HUES64 (cell line): Measurements from ENCODE around the gene CFAP210.
A peak's percentile ranks its signal among the peaks of the same experiment; 100 is the strongest.
"Not testable (repeated sequence)": the region's sequence is repeated elsewhere in the genome, so short reads cannot be mapped to it uniquely, and the experiment has no call there.

Experiments
- H3K27ac ChIP-seq: 2 replicates; pipeline ENCODE4 v1.7.0; 2013; ENCODE audit warnings: low read depth, low read length, inconsistent platforms
- H3K27me3 ChIP-seq: 2 replicates; pipeline ENCODE4 v1.6.1; 2013; ENCODE audit warnings: mild to moderate bottlenecking, low read length; ENCODE audit not compliant: insufficient read depth
- H3K36me3 ChIP-seq: 2 replicates; pipeline ENCODE4 v1.6.1; 2013; ENCODE audit warnings: mild to moderate bottlenecking, low read length; ENCODE audit not compliant: insufficient read depth
- H3K4me1 ChIP-seq: 2 replicates; pipeline ENCODE4 v1.6.1; 2013; ENCODE audit warnings: mild to moderate bottlenecking, low read length, moderate library complexity; ENCODE audit not compliant: insufficient read depth
- H3K4me3 ChIP-seq: 2 replicates; pipeline ENCODE4 v1.5.1; 2013; ENCODE audit warnings: mild to moderate bottlenecking, low read length, moderate library complexity
- H3K9ac ChIP-seq: 2 replicates; pipeline ENCODE4 v1.6.1; 2013; ENCODE audit warnings: mild to moderate bottlenecking, low read depth, low read length
- H3K9me3 ChIP-seq: 2 replicates; pipeline ENCODE4 v1.6.1; 2013; ENCODE audit warnings: low read depth, low read length; ENCODE audit not compliant: insufficient read depth
- WGBS: fragments of 150-250, 120-280 bp; methylation state at CpG from one replicate; pipeline ENCODE4 v1.1.7; 2013; ENCODE audit warnings: missing lambda C conversion rate; 5-methylcytosine and 5-hydroxymethylcytosine counted together

The CFAP210 gene

DNA sequence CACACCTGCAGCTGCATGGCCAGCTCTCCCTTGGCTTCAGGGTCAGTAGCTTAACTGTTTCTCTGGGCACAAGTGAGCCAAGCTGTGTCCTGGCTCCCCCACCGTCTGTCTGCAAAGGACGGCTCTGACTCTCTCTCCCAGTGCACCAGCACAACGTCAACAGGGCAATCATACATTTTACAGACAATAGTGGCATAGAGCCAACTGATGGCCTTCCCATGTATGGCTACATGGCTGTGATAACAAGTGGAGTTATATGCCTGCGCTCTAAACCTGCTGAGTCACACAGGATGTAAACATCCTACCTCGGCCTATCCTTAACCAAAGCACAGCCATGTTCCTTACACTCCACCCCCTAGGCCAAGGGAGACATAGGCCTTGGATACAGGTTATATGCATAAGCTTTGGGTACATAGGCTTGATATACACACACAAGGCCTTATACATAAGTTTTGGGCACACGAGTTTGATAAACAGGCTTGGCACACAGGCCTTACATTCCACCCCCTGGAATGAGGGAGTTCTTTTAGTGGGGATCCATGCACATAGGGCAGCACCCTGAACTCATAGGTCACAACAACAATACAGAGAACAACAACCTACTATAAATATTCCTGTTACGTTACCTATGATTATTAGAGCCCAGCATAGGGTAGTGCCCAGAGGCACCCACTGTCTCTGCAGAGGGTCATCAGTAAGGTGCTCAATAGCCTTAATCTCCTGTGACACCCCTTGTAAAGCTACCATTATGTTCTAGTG is 17.7 kb upstream of the CFAP210 start:
- Histone ChIP-seq H3K4me1 (no peaks in the 10 kb centered on the region), H3K27me3 (no peaks in the 10 kb centered on the region), H3K9ac (no peak overlapping the region), H3K4me3 (no peak overlapping the region), H3K36me3 (peaks cover 9% of the 10 kb centered on the region; the same call in 1 of the 2 replicates), H3K27ac (no peak overlapping the region), H3K9me3 (peaks cover 9% of the 10 kb centered on the region; the same call in 1 of the 2 replicates)
- WGBS, result 89% methylated on average over 7 of the region's 7 CpGs

DNA sequence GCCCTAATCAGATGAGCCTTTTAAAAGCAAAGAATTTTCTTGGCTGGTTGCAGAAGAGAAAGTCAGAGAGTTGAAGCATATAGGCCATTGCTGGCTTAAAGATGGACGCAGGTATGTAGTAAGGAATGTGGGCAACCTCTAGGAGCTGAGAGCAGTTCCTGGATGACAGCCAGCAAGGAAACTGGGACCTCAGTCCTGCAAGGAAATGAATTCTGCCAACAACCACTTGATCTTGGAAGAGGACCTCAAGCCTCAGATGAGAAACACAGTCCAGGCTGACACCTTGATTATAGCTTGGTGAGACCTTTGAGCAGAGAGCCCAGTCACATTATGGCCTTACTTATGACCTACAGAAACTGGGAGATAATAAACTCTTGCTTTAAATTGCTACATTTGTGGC is 15.8 kb upstream of the CFAP210 start:
- peaks cover 9% of the 10 kb centered on the region; the same call in 1 of the 2 replicates for H3K9me3 ChIP-seq
- H3K27ac ChIP-seq, result no peak overlapping the region
- 93% methylated on average over 1 of the region's 1 CpG for WGBS
- H3K27me3 ChIP-seq, result no peaks in the 10 kb centered on the region
- H3K9ac ChIP-seq, result no peak overlapping the region
- peaks cover 9% of the 10 kb centered on the region; the same call in 1 of the 2 replicates for H3K36me3 ChIP-seq
- H3K4me1 ChIP-seq, result no peaks in the 10 kb centered on the region
- H3K4me3 ChIP-seq, result no peak overlapping the region

DNA sequence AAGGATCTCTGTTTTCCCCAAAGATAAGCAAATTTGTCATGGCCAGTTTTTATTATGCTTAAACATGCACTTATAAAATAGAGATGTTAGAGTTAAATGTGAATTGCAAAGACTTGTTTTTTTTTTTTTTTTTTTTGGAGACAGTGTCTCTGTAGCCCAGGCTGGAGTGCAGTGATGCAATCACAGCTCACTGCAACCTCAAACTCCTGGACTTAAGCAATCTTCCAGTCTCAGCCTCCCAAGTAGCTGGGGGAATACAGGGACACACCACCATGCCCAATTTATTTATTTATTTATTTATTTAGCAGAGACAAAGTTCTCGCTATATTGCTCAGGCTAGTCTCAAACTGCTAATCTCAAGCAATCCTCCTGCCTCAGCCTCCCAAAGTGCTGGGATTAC is 15.1 kb upstream of the CFAP210 start:
- H3K4me3 ChIP-seq, result no peak overlapping the region
- 89% methylated on average over 1 of the region's 1 CpG for WGBS
- H3K27me3 ChIP-seq, result no peaks in the 10 kb centered on the region
- H3K27ac ChIP-seq, result no peak overlapping the region
- no peaks in the 10 kb centered on the region for H3K4me1 ChIP-seq
- no peak overlapping the region for H3K9ac ChIP-seq
- H3K36me3 ChIP-seq, result peaks cover 9% of the 10 kb centered on the region; the same call in 1 of the 2 replicates
- peaks cover 9% of the 10 kb centered on the region; the same call in 1 of the 2 replicates for H3K9me3 ChIP-seq

DNA sequence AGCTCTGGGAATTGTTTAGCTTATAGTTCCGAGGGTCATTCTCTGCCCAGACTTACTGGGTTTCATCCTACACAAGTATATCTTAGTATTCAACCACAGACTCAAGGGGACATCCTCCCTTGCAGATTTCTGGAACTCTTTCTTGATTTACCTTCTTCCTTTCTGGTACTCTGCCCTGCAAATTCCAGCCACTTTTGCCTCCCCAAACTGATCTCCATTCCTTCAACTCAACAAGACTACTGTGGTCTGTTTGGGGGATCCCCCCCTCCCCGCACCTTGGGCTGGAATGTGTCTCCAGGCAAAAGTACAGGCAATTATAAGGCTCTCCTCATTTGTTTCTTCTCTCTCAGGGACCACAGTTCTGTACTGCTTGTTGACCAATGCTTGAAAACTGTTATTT is 13.4 kb upstream of the CFAP210 start:
- Histone ChIP-seq H3K27ac (no peak overlapping the region), H3K27me3 (no peaks in the 10 kb centered on the region), H3K4me3 (no peak overlapping the region), H3K9ac (no peak overlapping the region), H3K36me3 (peaks cover 14% of the 10 kb centered on the region; the same call in 1 of the 2 replicates), H3K4me1 (no peaks in the 10 kb centered on the region), H3K9me3 (peaks cover 9% of the 10 kb centered on the region; the same call in 1 of the 2 replicates)
- 66% methylated on average over 2 of the region's 2 CpGs for WGBS

DNA sequence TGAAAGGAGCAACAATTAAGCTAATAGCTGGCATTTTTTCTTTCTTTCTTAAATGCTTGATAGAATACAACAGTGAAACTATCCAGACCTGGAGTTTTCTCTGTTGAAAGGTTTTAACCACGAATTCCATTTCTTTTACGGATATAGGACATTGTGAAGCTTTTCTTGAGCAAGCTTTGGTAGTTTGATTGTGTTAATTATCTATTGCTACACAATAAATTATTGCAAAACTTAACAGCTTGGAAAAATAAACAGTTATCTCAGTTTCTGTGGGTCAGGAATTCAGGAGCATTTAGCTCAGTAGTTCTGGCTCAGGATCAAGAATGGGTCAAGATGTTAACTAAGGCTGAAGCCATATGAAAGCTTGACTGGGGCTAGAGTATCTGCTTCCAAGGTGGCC is 11.7 kb upstream of the CFAP210 start:
- peaks cover 24% of the 10 kb centered on the region for H3K36me3 ChIP-seq
- no peak overlapping the region for H3K4me3 ChIP-seq
- no peaks in the 10 kb centered on the region for H3K9me3 ChIP-seq
- H3K4me1 ChIP-seq, result no peaks in the 10 kb centered on the region
- H3K9ac ChIP-seq, result no peak overlapping the region
- no peak overlapping the region for H3K27ac ChIP-seq
- no peaks in the 10 kb centered on the region for H3K27me3 ChIP-seq
- 95% methylated on average over 2 of the region's 2 CpGs for WGBS

DNA sequence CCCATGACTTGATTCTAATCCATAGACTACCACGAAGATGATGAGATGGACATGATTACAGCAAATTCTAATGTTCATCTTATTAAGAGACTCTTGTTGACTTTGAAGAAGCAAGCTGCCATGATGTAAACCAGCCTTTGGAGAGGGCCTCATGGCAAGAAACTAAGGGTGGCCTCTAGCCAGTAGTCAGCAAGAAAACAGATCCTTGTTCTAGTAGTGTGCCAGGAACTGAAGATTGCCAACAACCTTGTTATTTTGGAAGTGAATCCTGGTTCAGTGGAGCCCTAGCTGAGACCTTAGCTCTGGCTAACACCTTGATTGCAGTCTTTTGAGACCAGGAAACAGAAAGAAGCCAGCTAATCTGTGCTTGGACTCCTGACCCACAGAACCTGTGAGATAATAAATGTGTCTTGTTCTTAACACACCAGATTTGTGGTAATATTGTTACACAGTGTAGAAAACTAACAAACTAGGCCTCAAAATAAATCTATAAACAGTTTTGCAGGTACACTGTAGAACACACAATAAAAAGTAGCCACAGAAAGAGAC is 10.0 kb upstream of the CFAP210 start:
- peaks cover 17% of the 10 kb centered on the region for H3K36me3 ChIP-seq
- no CpG with 5 or more reads among the region's 1 CpG for WGBS
- no peaks in the 10 kb centered on the region for H3K9me3 ChIP-seq
- no peaks in the 10 kb centered on the region for H3K27me3 ChIP-seq
- no peaks in the 10 kb centered on the region for H3K4me1 ChIP-seq
- no peak overlapping the region for H3K27ac ChIP-seq
- no peak overlapping the region for H3K4me3 ChIP-seq
- no peak overlapping the region for H3K9ac ChIP-seq

DNA sequence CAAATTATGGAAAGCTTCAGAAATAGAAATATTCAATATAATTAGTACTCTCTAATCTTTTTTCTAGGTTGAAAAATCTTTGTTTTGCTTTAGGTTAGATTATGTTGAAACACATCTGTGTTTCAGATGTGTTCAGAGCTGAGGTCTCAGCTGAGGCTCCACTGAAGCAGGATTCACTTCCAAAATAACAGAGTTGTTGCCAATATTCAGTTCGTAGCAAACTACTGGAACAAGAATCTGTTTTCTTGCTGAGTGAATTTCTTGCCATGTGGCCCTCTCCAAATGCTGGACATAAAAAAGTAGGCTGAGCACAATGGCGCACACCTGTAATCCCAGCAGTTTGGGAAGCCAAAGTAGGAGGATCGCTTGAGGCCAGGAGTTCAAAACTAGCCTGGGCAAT is 8.8 kb upstream of the CFAP210 start:
- no peak overlapping the region for H3K9ac ChIP-seq
- H3K4me1 ChIP-seq, result no peaks in the 10 kb centered on the region
- H3K27ac ChIP-seq, result no peak overlapping the region
- no peaks in the 10 kb centered on the region for H3K9me3 ChIP-seq
- 85% methylated on average over 3 of the region's 3 CpGs for WGBS
- H3K4me3 ChIP-seq, result no peak overlapping the region
- H3K27me3 ChIP-seq, result no peaks in the 10 kb centered on the region
- H3K36me3 ChIP-seq, result peaks cover 30% of the 10 kb centered on the region

DNA sequence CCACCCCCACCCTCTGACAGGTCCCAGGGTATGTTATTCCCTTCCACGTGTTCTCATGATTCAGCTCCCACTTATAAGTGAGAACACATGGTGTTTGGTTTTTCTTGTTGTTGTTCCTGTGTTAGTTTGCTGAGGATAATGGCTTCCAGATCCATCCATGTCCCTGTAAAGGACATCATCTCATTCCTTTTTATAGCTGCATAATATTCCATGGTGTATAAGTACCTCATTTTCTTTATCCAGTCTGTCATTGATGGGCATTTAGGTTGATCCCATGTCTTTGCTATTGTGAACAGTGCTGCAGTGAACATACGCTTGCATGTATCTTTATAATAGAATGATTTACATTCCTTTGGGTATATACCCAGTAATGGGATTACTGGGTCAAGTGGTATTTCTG is 5.0 kb upstream of the CFAP210 start:
- H3K9me3 ChIP-seq, H3K27ac ChIP-seq, H3K4me3 ChIP-seq, H3K9ac ChIP-seq, H3K27me3 ChIP-seq, H3K4me1 ChIP-seq: not testable (repeated sequence)
- WGBS, result 80% methylated on average over 1 of the region's 2 CpGs
- peaks cover 45% of the 10 kb centered on the region for H3K36me3 ChIP-seq

DNA sequence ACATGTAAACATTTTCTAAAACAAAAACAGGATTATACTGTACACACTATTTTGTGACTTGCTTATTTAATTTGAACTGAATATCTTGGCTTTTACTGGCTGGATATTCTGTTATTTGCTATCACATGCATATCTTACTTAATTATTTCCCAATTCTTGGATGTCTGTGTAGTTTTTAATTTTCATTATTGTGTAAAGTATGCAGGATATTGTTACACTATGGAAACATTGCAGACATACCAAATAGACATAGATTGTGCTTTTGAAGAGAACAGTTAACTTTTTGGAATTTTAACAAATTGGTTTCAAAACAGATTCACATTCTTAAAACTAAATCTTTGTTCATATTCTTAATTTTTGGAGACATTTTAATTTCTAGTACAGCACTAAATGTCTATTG is 2.2 kb upstream of the CFAP210 start:
- H3K4me1 ChIP-seq, result no peaks in the 10 kb centered on the region
- no peak overlapping the region for H3K4me3 ChIP-seq
- no peak overlapping the region for H3K9ac ChIP-seq
- no peak overlapping the region for H3K27ac ChIP-seq
- no peaks in the 10 kb centered on the region for H3K27me3 ChIP-seq
- peaks cover 34% of the 10 kb centered on the region for H3K36me3 ChIP-seq
- H3K9me3 ChIP-seq, result no peaks in the 10 kb centered on the region

DNA sequence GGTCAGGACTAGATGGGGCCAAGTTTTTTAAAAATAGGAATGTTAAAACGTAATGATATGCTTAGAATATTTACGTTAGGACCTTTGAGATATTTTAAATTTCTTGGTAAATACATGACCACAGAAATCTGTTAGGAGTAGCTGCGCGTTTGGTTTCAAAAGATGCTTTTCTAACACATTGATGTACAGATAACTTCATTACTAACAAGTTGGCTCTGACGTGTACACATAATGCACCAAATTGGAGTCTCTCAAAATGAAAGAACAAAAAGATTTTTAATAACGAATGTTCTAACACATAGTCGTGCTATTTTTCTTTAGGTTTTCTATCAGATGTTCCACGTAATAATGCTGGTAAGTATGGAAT is 672 bp upstream of the CFAP210 start:
- Histone ChIP-seq H3K27ac (peak overlapping the region; percentile 57; the same call in 1 of the 2 replicates), H3K27me3 (no peaks in the 10 kb centered on the region), H3K9me3 (no peaks in the 10 kb centered on the region), H3K9ac (peak overlapping the region; percentile 79), H3K4me1 (no peaks in the 10 kb centered on the region), H3K4me3 (peak overlapping the region; percentile 75), H3K36me3 (peaks cover 28% of the 10 kb centered on the region)
- 62% methylated on average over 8 of the region's 8 CpGs for WGBS

DNA sequence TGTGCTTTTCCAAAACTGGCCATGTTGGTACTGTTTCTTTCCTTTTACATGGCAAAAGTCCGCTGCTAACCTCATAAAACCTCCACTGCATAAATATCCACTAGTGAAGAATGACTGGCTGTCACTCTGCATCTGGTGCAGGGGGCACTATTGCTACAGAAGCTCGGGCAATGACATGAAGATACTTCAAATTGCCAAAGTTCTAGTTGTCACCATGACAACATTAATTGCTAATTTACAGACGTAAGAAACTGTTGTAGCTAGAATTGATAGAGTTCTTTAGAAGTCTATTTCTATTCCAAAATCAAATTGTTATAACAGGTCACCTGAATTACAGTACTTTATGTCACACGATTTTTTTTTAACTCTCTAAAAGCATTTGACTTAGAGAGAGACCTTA is 845 bp downstream of the CFAP210 start:
- Histone ChIP-seq H3K9ac (no peak overlapping the region), H3K4me1 (no peaks in the 10 kb centered on the region), H3K27ac (no peak overlapping the region), H3K9me3 (0 out of 2 replicates have a peak, but pooled peaks cover 5% of the 10 kb centered on the region), H3K36me3 (peaks cover 19% of the 10 kb centered on the region), H3K27me3 (no peaks in the 10 kb centered on the region), H3K4me3 (peak overlapping the region; percentile 75)
- WGBS, result 57% methylated on average over 2 of the region's 4 CpGs
